Measurements from ENCODE around the gene RP2.

GRCh38 chrX:46791927-46792809 lies 44.7 kb upstream of the RP2 start:
- TF ChIP-seq, protein P1, sequence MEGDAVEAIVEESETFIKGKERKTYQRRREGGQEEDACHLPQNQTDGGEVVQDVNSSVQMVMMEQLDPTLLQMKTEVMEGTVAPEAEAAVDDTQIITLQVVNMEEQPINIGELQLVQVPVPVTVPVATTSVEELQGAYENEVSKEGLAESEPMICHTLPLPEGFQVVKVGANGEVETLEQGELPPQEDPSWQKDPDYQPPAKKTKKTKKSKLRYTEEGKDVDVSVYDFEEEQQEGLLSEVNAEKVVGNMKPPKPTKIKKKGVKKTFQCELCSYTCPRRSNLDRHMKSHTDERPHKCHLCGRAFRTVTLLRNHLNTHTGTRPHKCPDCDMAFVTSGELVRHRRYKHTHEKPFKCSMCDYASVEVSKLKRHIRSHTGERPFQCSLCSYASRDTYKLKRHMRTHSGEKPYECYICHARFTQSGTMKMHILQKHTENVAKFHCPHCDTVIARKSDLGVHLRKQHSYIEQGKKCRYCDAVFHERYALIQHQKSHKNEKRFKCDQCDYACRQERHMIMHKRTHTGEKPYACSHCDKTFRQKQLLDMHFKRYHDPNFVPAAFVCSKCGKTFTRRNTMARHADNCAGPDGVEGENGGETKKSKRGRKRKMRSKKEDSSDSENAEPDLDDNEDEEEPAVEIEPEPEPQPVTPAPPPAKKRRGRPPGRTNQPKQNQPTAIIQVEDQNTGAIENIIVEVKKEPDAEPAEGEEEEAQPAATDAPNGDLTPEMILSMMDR (IDR thresholded peaks at IDR 0.05; ENCODE audit: low read depth, low read length) = no peak
- TF ChIP-seq, protein P2, sequence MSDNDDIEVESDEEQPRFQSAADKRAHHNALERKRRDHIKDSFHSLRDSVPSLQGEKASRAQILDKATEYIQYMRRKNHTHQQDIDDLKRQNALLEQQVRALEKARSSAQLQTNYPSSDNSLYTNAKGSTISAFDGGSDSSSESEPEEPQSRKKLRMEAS (IDR thresholded peaks at IDR 0.05; ENCODE audit: low read depth, low read length) = no peak

All from NB4 (cell line).